DND-41 (cell line): ENCODE data around the gene SUPT6H.

Source experiments
- EZH2 ChIP-seq: IDR thresholded peaks from 3 replicates; pipeline ENCODE4 v1.6.1; 2012; ENCODE audit warnings: borderline replicate concordance, low read depth, mild to moderate bottlenecking, moderate library complexity, low read length, inconsistent platforms; ENCODE audit not compliant: severe bottlenecking
- TF ChIP-seq, protein P1 (sequence below): IDR thresholded peaks from 2 replicates; pipeline ENCODE4 v1.5.1; 2012; ENCODE audit warnings: borderline replicate concordance, low read length, moderate library complexity, mild to moderate bottlenecking; ENCODE audit not compliant: poor library complexity, severe bottlenecking; ENCODE audit errors: extremely low read depth

DNA sequence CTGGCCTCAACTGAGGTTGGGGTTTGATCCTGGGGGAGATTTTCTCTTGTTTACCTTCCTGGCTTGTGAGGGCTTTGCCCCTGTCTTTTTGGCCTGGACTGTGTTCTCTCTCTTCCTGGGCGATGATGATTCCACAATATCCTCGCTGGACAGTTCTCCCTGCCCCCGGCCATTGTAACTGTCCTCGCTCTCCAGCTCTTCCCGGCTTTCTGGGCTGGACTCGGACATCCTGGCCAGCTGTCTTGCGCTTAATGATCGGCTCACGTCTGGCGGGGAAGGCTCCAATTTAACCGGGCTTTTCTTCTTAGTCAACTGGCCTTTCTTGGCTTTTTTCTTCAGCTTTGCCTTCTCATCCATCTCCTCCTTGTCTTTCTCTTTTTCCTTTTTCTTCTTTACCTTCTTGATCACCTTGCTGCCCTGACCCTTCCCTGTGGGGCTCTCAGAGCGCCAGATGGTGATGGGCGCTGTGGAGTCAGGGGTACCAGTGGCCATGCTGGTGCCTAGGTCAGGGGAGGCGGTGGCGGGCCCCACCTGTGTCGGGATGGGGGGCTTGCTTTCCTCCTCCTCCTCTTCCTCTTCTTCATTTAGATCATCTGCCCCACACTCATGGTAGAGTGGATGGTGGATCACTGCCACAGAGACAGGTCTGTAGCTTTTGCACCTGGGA is 41.7 kb downstream of the SUPT6H start:
- no peak for TF ChIP-seq EZH2
- TF ChIP-seq, protein P1, sequence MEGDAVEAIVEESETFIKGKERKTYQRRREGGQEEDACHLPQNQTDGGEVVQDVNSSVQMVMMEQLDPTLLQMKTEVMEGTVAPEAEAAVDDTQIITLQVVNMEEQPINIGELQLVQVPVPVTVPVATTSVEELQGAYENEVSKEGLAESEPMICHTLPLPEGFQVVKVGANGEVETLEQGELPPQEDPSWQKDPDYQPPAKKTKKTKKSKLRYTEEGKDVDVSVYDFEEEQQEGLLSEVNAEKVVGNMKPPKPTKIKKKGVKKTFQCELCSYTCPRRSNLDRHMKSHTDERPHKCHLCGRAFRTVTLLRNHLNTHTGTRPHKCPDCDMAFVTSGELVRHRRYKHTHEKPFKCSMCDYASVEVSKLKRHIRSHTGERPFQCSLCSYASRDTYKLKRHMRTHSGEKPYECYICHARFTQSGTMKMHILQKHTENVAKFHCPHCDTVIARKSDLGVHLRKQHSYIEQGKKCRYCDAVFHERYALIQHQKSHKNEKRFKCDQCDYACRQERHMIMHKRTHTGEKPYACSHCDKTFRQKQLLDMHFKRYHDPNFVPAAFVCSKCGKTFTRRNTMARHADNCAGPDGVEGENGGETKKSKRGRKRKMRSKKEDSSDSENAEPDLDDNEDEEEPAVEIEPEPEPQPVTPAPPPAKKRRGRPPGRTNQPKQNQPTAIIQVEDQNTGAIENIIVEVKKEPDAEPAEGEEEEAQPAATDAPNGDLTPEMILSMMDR: no peak
